ENCODE results near the gene LDLRAD4.

Gene LDLRAD4

GRCh38 chr18:13517369-13517768, 298.8 kb downstream of the LDLRAD4 start:
- Histone ChIP-seq H3K27me3 (ENCODE audit: insufficient read depth, low read length, poor library complexity) (no peaks in the 10 kb centered on the region), H4K20me1 (ENCODE audit: insufficient read depth, low read length) (peaks cover 36% of the 10 kb centered on the region), H3K79me2 (ENCODE audit: insufficient read depth, low read length) (peaks cover 96% of the 10 kb centered on the region), H3K4me1 (ENCODE audit: insufficient read depth, low read length) (no peaks in the 10 kb centered on the region), H3K36me3 (ENCODE audit: insufficient read depth, low read length) (peaks cover 74% of the 10 kb centered on the region), H2AFZ (ENCODE audit: low read depth, low read length) (no peak overlapping the region), H3K9me3 (ENCODE audit: insufficient read depth, low read length, severe bottlenecking) (no peaks in the 10 kb centered on the region), H3K4me3 (ENCODE audit: low read depth in 1 of 2, low read length in 2 of 2) (no peak overlapping the region), H3K27ac (ENCODE audit: low read length) (no peak overlapping the region), H3K9ac (ENCODE audit: low read depth, low read length) (no peak overlapping the region), H3K4me2 (ENCODE audit: insufficient read depth, low read length) (no peak overlapping the region)
- TF ChIP-seq CTCF (IDR thresholded peaks at IDR 0.05; ENCODE audit: borderline replicate concordance, extremely low read depth, low read length, poor library complexity, severe bottlenecking) (no peak), EZH2 (IDR thresholded peaks at IDR 0.05; ENCODE audit: borderline replicate concordance, low read depth, low read length, severe bottlenecking) (no peak)
- ATAC-seq (ENCODE audit: insufficient read depth, low read depth) (no peak), DNase-seq (no peak)

GRCh38 chr18:13518382-13518781, 299.8 kb downstream of the LDLRAD4 start:
- DNase-seq (no peak), ATAC-seq (ENCODE audit: insufficient read depth, low read depth) (no peak)
- Histone ChIP-seq H3K36me3 (ENCODE audit: insufficient read depth, low read length) (peaks cover 75% of the 10 kb centered on the region), H2AFZ (ENCODE audit: low read depth, low read length) (no peak overlapping the region), H3K27ac (ENCODE audit: low read length) (no peak overlapping the region), H3K4me1 (ENCODE audit: insufficient read depth, low read length) (no peaks in the 10 kb centered on the region), H3K9ac (ENCODE audit: low read depth, low read length) (no peak overlapping the region), H3K9me3 (ENCODE audit: insufficient read depth, low read length, severe bottlenecking) (no peaks in the 10 kb centered on the region), H3K27me3 (ENCODE audit: insufficient read depth, low read length, poor library complexity) (no peaks in the 10 kb centered on the region), H3K4me3 (ENCODE audit: low read depth in 1 of 2, low read length in 2 of 2) (no peak overlapping the region), H4K20me1 (ENCODE audit: insufficient read depth, low read length) (peaks cover 45% of the 10 kb centered on the region), H3K79me2 (ENCODE audit: insufficient read depth, low read length) (peaks cover 96% of the 10 kb centered on the region), H3K4me2 (ENCODE audit: insufficient read depth, low read length) (no peak overlapping the region)
- TF ChIP-seq EZH2 (IDR thresholded peaks at IDR 0.05; ENCODE audit: borderline replicate concordance, low read depth, low read length, severe bottlenecking) (no peak), CTCF (IDR thresholded peaks at IDR 0.05; ENCODE audit: borderline replicate concordance, extremely low read depth, low read length, poor library complexity, severe bottlenecking) (no peak)

- DNase-seq (no peak), ATAC-seq (ENCODE audit: insufficient read depth, low read depth) (no peak)
- H3K79me2 ChIP-seq (ENCODE audit: insufficient read depth, low read length), result peaks cover 95% of the 10 kb centered on the region
- 0 out of 2 replicates have a peak overlapping the region, but pooled peaks have one; percentile 16 for H3K27ac ChIP-seq (ENCODE audit: low read length)
- no peaks in the 10 kb centered on the region for H3K27me3 ChIP-seq (ENCODE audit: insufficient read depth, low read length, poor library complexity)
- H3K4me2 ChIP-seq (ENCODE audit: insufficient read depth, low read length), result no peak overlapping the region
- no peak overlapping the region for H3K4me3 ChIP-seq (ENCODE audit: low read depth in 1 of 2, low read length in 2 of 2)
- peaks cover 52% of the 10 kb centered on the region for H4K20me1 ChIP-seq (ENCODE audit: insufficient read depth, low read length)
- H3K9ac ChIP-seq (ENCODE audit: low read depth, low read length), result no peak overlapping the region
- H2AFZ ChIP-seq (ENCODE audit: low read depth, low read length), result no peak overlapping the region
- H3K4me1 ChIP-seq (ENCODE audit: insufficient read depth, low read length), result no peaks in the 10 kb centered on the region
- H3K9me3 ChIP-seq (ENCODE audit: insufficient read depth, low read length, severe bottlenecking), result no peaks in the 10 kb centered on the region
- peaks cover 73% of the 10 kb centered on the region for H3K36me3 ChIP-seq (ENCODE audit: insufficient read depth, low read length)
- TF ChIP-seq CTCF (IDR thresholded peaks at IDR 0.05; ENCODE audit: borderline replicate concordance, extremely low read depth, low read length, poor library complexity, severe bottlenecking) (no peak), EZH2 (IDR thresholded peaks at IDR 0.05; ENCODE audit: borderline replicate concordance, low read depth, low read length, severe bottlenecking) (no peak)
These were observed 301.7 kb downstream of the LDLRAD4 start for GRCh38 chr18:13520306-13520705.

- DNase-seq, result no peak
- ATAC-seq (ENCODE audit: insufficient read depth, low read depth), result no peak
- H3K4me3 ChIP-seq (ENCODE audit: low read depth in 1 of 2, low read length in 2 of 2), result no peak overlapping the region
- H3K27me3 ChIP-seq (ENCODE audit: insufficient read depth, low read length, poor library complexity), result no peaks in the 10 kb centered on the region
- no peaks in the 10 kb centered on the region for H3K9me3 ChIP-seq (ENCODE audit: insufficient read depth, low read length, severe bottlenecking)
- TF ChIP-seq CTCF (IDR thresholded peaks at IDR 0.05; ENCODE audit: borderline replicate concordance, extremely low read depth, low read length, poor library complexity, severe bottlenecking) (no peak), EZH2 (IDR thresholded peaks at IDR 0.05; ENCODE audit: borderline replicate concordance, low read depth, low read length, severe bottlenecking) (no peak)
- H3K36me3 ChIP-seq (ENCODE audit: insufficient read depth, low read length), result peaks cover 73% of the 10 kb centered on the region
- H3K4me2 ChIP-seq (ENCODE audit: insufficient read depth, low read length), result no peak overlapping the region
- no peak overlapping the region for H3K9ac ChIP-seq (ENCODE audit: low read depth, low read length)
- H3K4me1 ChIP-seq (ENCODE audit: insufficient read depth, low read length), result no peaks in the 10 kb centered on the region
- H2AFZ ChIP-seq (ENCODE audit: low read depth, low read length), result no peak overlapping the region
- H3K79me2 ChIP-seq (ENCODE audit: insufficient read depth, low read length), result peaks cover 95% of the 10 kb centered on the region
- 0 out of 2 replicates have a peak overlapping the region, but pooled peaks have one; percentile 23 for H3K27ac ChIP-seq (ENCODE audit: low read length)
- H4K20me1 ChIP-seq (ENCODE audit: insufficient read depth, low read length), result peaks cover 52% of the 10 kb centered on the region
These were observed 302.2 kb downstream of the LDLRAD4 start for GRCh38 chr18:13520741-13521140.

All from DND-41 (cell line).